HG02852 (cell line): ENCODE data around the gene CUL4A.
"Not testable (repeated sequence)": the region's sequence is repeated elsewhere in the genome, so short reads cannot be mapped to it uniquely, and the experiment has no call there.

Source experiments
- ATAC-seq: cut with Tn5 transposase; IDR thresholded peaks from one replicate; pipeline ENCODE4 v1.9.1; 2021; ENCODE audit warnings: mild to moderate bottlenecking, moderate library complexity; ENCODE audit not compliant: unreplicated experiment

CUL4A gene

GRCh38 chr13:113233101-113233500 is 23.7 kb downstream of the CUL4A start:
- ATAC-seq, result no peak

- ATAC-seq, result no peak
Measured at GRCh38 chr13:113238536-113238935, 29.1 kb downstream of the CUL4A start.

- no peak for ATAC-seq
Measured at GRCh38 chr13:113239357-113239756, 29.9 kb downstream of the CUL4A start.

GRCh38 chr13:113239986-113240385 is 30.6 kb downstream of the CUL4A start:
- no peak for ATAC-seq

GRCh38 chr13:113241623-113242022 is 32.2 kb downstream of the CUL4A start:
- ATAC-seq, result not testable (repeated sequence)

- no peak for ATAC-seq
Measured at GRCh38 chr13:113243847-113244246, 34.4 kb downstream of the CUL4A start.

- no peak for ATAC-seq
Measured at GRCh38 chr13:113245849-113246796, 36.7 kb downstream of the CUL4A start.

- no peak for ATAC-seq
Measured at GRCh38 chr13:113252516-113253095, 43.2 kb downstream of the CUL4A start.

- ATAC-seq, result not testable (repeated sequence)
Measured at GRCh38 chr13:113257908-113258307, 48.5 kb downstream of the CUL4A start.

- ATAC-seq, result no peak
Measured at GRCh38 chr13:113258321-113259054, 49.1 kb downstream of the CUL4A start.

GRCh38 chr13:113260996-113261395 is 51.6 kb downstream of the CUL4A start:
- no peak for ATAC-seq

- ATAC-seq, result not testable (repeated sequence)
Measured at GRCh38 chr13:113263016-113263415, 53.6 kb downstream of the CUL4A start.

GRCh38 chr13:113267642-113268405 is 58.4 kb downstream of the CUL4A start:
- no peak for ATAC-seq

- ATAC-seq, result no peak
Measured at GRCh38 chr13:113272031-113272430, 62.6 kb downstream of the CUL4A start.

- no peak for ATAC-seq
Measured at GRCh38 chr13:113272701-113273181, 63.3 kb downstream of the CUL4A start.

GRCh38 chr13:113273321-113273720 is 63.9 kb downstream of the CUL4A start:
- no peak for ATAC-seq

- no peak for ATAC-seq
Measured at GRCh38 chr13:113273851-113274590, 64.6 kb downstream of the CUL4A start.

- ATAC-seq, result no peak
Measured at GRCh38 chr13:113274721-113275120, 65.3 kb downstream of the CUL4A start.

- ATAC-seq, result no peak
Measured at GRCh38 chr13:113275387-113275786, 66.0 kb downstream of the CUL4A start.

- no peak for ATAC-seq
Measured at GRCh38 chr13:113280126-113280525, 70.7 kb downstream of the CUL4A start.
